ENCODE data around the gene FGB.

Gene FGB

GRCh38 chr4:154606728-154607723, 44.2 kb downstream of the FGB start:
- no peak for TF ChIP-seq CTCF (IDR thresholded peaks at IDR 0.05; ENCODE audit: low read length, missing control alignments)
- H3K4me3 ChIP-seq (replicated peaks; ENCODE audit: low read depth, low read length), result no peak overlapping the region
- no peak for DNase-seq (ENCODE audit: low read depth)

DNA sequence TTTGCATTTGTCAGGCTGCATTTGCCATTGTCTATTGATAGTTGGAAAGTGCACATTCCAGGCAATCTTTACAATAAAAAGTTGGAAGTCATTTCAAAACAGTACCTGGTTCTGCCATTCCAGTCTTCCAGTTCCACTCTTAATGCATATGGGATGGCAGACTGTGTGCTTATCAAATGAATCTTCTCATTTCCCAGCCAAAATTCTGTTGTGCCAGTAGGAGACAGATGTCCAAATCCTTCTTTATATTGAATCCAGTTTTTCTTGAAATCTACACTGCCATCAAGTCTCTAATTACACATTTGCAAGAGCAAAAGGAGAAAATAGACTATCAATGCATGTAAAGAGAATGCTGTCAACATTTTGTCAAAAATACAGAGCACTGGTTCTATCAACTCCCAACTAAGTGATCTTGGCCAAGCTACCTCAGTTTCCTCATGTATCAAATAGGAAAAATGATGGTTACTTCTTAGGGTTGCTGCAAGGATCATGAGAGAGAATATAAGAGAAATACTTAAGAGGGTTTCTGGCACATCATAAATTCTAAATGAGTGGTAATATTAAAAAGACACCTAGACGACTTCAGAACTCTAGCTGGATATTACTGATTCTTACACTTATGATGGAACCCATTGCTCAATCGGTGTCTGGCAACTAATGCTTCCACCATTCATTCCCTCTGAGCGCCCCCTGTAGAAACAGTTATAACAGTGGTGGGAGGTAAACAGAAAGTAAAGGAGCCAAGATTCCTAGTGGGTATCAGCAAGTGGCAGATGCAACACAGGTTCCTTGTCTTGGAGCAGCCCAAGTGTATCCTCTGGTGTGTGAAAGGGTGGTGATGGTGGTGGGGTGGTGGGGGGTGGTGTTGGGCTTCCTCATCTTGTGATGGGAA, 45.8 kb downstream of the FGB start:
- no peak overlapping the region for H3K4me3 ChIP-seq (replicated peaks; ENCODE audit: low read depth, low read length)
- TF ChIP-seq CTCF (IDR thresholded peaks at IDR 0.05; ENCODE audit: low read length, missing control alignments), result no peak
- DNase-seq (ENCODE audit: low read depth), result no peak

DNA sequence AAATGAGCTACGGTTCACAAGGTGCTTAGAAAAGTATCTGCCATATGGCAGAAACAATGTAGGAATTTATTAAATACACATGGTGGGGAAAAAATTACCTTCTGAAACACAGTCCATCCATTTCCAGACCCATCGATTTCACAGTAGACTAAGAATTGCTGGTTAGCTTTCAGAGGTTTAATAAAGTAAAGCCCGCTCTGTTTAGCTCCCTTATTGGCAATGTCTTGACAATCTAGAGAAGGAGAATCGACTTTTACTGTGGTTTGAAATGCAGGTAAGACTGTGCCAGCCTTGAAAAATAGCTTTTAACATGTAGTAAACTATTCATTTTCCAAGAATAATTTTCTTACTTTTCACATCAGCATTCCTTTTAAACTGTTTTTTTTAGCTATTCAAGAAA, 46.7 kb downstream of the FGB start:
- H3K4me3 ChIP-seq (replicated peaks; ENCODE audit: low read depth, low read length), result no peak overlapping the region
- DNase-seq (ENCODE audit: low read depth), result no peak
- TF ChIP-seq CTCF (IDR thresholded peaks at IDR 0.05; ENCODE audit: low read length, missing control alignments), result no peak

- H3K4me3 ChIP-seq (replicated peaks; ENCODE audit: low read depth, low read length), result no peak overlapping the region
- TF ChIP-seq CTCF (IDR thresholded peaks at IDR 0.05; ENCODE audit: low read length, missing control alignments), result no peak
- DNase-seq (ENCODE audit: low read depth), result no peak
These were observed 47.8 kb downstream of the FGB start for GRCh38 chr4:154610582-154610981.

DNA sequence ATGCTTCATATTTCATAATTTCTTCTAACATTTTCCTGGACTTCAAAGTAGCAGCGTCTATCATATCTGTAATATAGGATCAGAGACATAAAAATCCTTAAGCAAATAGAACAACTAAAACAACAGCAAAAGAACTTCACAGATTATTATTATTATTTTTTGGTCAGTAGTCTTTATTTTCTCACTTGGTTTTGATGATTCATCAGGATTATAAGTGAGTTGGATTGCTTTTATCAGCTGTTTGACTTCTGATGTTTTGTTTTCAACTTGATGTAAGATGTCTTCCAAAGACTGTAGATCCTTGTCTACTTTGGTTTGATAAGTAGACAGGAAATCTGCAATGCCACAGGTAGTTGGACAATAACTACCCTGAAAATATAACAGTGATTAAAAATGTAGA, 49.0 kb downstream of the FGB start:
- DNase-seq (ENCODE audit: low read depth), result no peak
- no peak overlapping the region for H3K4me3 ChIP-seq (replicated peaks; ENCODE audit: low read depth, low read length)
- no peak for TF ChIP-seq CTCF (IDR thresholded peaks at IDR 0.05; ENCODE audit: low read length, missing control alignments)

GRCh38 chr4:154612472-154613414, 49.9 kb downstream of the FGB start, which contains the start of gene FGG:
Gene FGG, minus strand, starts transcription at chr4:154612656. Its CDS starts 47 bp downstream, at chr4:154612609.
- no peak for DNase-seq (ENCODE audit: low read depth)
- H3K4me3 ChIP-seq (replicated peaks; ENCODE audit: low read depth, low read length), result no peak within 1 kb of the TSS
- TF ChIP-seq CTCF (IDR thresholded peaks at IDR 0.05; ENCODE audit: low read length, missing control alignments), result no peak
